SHP77 (cell line): ENCODE results near the gene HCFC1R1.

Source experiments
- DNase-seq, 2 experiments: peaks; one replicate each; lab custom pipeline; 2025; lab: John Stamatoyannopoulos, UW

Gene HCFC1R1

GRCh38 chr16:2976201-2976600, 47.5 kb downstream of the HCFC1R1 start:
- DNase-seq: no peak

- no peak for DNase-seq
Observed at GRCh38 chr16:2975161-2975795, 48.5 kb downstream of the HCFC1R1 start.

- DNase-seq: no peak
Observed at GRCh38 chr16:2974319-2975056, 49.3 kb downstream of the HCFC1R1 start.

GRCh38 chr16:2973605-2974318, 50.0 kb downstream of the HCFC1R1 start:
- DNase-seq: no peak

- DNase-seq: no peak
Observed at GRCh38 chr16:2973093-2973492, 50.6 kb downstream of the HCFC1R1 start.
